HepG2 (cell line): ENCODE results near the gene AP2A2. TPM values are rescaled to one million over a fixed set of nuclear protein-coding genes. Genes with fewer than 3 reads are reported as not detected.
A peak's percentile ranks its signal among the peaks of the same experiment; 100 is the strongest.

Source experiments
- ATAC-seq: fragments of 200-7000 bp; cut with Tn5 transposase; 3 replicates; pipeline ENCODE4 v1.9.1; 2020; ENCODE audit warnings: mild to moderate bottlenecking, moderate library complexity
- BruUV-seq: library from RNA; stranded (reverse); fragments of 400-500 nt; replicated peaks from 2 replicates; lab custom pipeline; 2021; lab: Mats Ljungman, UMichigan
- CTCF ChIA-PET: fragments of 300-600 bp; formaldehyde crosslinking; extraction: SDS; loops from one replicate; lab custom pipeline; 2021; ENCODE audit warnings: low total read pairs, inconsistent platforms, low intra/inter-chr PET ratio; lab: Yijun Ruan, JAX
- POLR2A ChIA-PET: fragments of 350-600 bp; sonication (Branson Sonifier 250); formaldehyde crosslinking; loops from one replicate; lab custom pipeline; 2020; ENCODE audit warnings: antibody characterized with exemption, inconsistent platforms; lab: Yijun Ruan, JAX
- DNase-seq: peaks from one replicate; pipeline ENCODE4 v3.0.0-alpha.2; 2015; ENCODE audit warnings: low spot score
- FAIRE-seq: peaks from 3 replicates; lab custom pipeline; 2011; peaks lifted over from hg19 to GRCh38; lab: Jason Lieb, UNC
- H2AFZ ChIP-seq: one replicate; pipeline ENCODE4 v1.6.1; 2011; ENCODE audit warnings: low read length, inconsistent platforms
- H3K27ac ChIP-seq: fragments of 300-600 bp; 3 replicates; pipeline ENCODE4 v1.8.0; 2011; ENCODE audit warnings: mixed run types, mild to moderate bottlenecking, mixed read lengths, low read length, inconsistent platforms; ENCODE audit not compliant: insufficient read depth; ENCODE audit errors: extremely low read length
- H3K27me3 ChIP-seq, 2 experiments: fragments of 200-600 bp in 1 of 2; 2 replicates in 1 of 2; 3 replicates in 1 of 2; pipeline versions ENCODE4 v1.6.0 to v1.8.0; 2011; ENCODE audit warnings: low read length in 2 of 2, mild to moderate bottlenecking in 2 of 2, moderate library complexity in 2 of 2, inconsistent platforms in 1 of 2; ENCODE audit not compliant: insufficient read depth in 2 of 2, control insufficient read depth in 1 of 2
- H3K36me3 ChIP-seq, 2 experiments: fragments of 200-600 bp in 1 of 2; replicated peaks in 1 of 2; 2 replicates in 1 of 2; 3 replicates in 1 of 2; pipeline versions ENCODE4 v1.5.1 to v1.8.0; 2011; ENCODE audit warnings: low read length in 2 of 2, inconsistent platforms in 1 of 2; ENCODE audit not compliant: insufficient read depth in 2 of 2, control insufficient read depth in 1 of 2
- H3K4me1 ChIP-seq: 2 replicates; pipeline ENCODE4 v1.5.1; 2012; ENCODE audit warnings: low read length, inconsistent platforms; ENCODE audit not compliant: insufficient read depth
- H3K4me2 ChIP-seq: 2 replicates; pipeline ENCODE4 v1.6.0; 2011; ENCODE audit warnings: low read depth, low read length, inconsistent platforms
- H3K4me3 ChIP-seq, 3 experiments: fragments of 200-600 bp in 1 of 3; sonication (generic), shearing (Covaris generic) in 1 of 3; replicated peaks in 1 of 3; 2 replicates each; pipeline ENCODE4 v1.5.1; 2011 to 2016; ENCODE audit warnings: low read length in 3 of 3, inconsistent platforms in 2 of 3, low read depth in 2 of 3, mild to moderate bottlenecking in 2 of 3, control low read depth in 1 of 3, mixed read lengths in 1 of 3; ENCODE audit not compliant: insufficient read depth in 1 of 3
- H3K79me2 ChIP-seq: one replicate; pipeline ENCODE4 v1.6.1; 2011; ENCODE audit warnings: low read length, inconsistent platforms; ENCODE audit not compliant: insufficient read depth
- H3K9ac ChIP-seq: 2 replicates; pipeline ENCODE4 v1.6.0; 2011; ENCODE audit warnings: mild to moderate bottlenecking, low read depth, low read length, inconsistent platforms; ENCODE audit not compliant: insufficient read depth
- H3K9me3 ChIP-seq: 2 replicates; pipeline ENCODE4 v1.5.1; 2012; ENCODE audit warnings: mild to moderate bottlenecking, low read length
- H4K20me1 ChIP-seq: 2 replicates; pipeline ENCODE4 v1.6.0; 2011; ENCODE audit warnings: inconsistent platforms, mild to moderate bottlenecking, low read length, moderate library complexity; ENCODE audit not compliant: insufficient read depth
- AGO2 ChIP-seq: fragments of 200-400 bp; formaldehyde crosslinking; optimal IDR thresholded peaks from 2 replicates; pipeline ENCODE3; 2017; ENCODE audit warnings: mild to moderate bottlenecking, low read depth, low read length, moderate library complexity
- BCL6 ChIP-seq: IDR thresholded peaks from 2 replicates; pipeline ENCODE4 v1.6.1; 2016; ENCODE audit warnings: missing genetic modification reagents, missing compliant biosample characterization
- SOX6 ChIP-seq, 2 experiments: fragments of 450-650 bp in 1 of 2; sonication (generic) in 1 of 2; formaldehyde crosslinking in 1 of 2; IDR thresholded peaks; 2 replicates each; pipeline versions ENCODE4 v1.4.0 to v1.6.1; 2017 to 2020; ENCODE audit warnings: antibody characterized with exemption in 1 of 2, mild to moderate bottlenecking in 1 of 2, missing genetic modification reagents in 1 of 2
- ZSCAN21 ChIP-seq: sonication (generic); formaldehyde crosslinking; IDR thresholded peaks from 2 replicates; pipeline ENCODE4 v1.8.0; 2022; ENCODE audit warnings: mild to moderate bottlenecking, missing genetic modification reagents, moderate library complexity, borderline replicate concordance
- WGBS: methylation state at CpG from one replicate; pipeline ENCODE4 v1.1.6; 2017; ENCODE audit warnings: low lambda C conversion rate; 5-methylcytosine and 5-hydroxymethylcytosine counted together
- in situ Hi-C: cut with HindIII; loops from 2 replicates; pipeline ENCODE4 v1.10.0; 2017; ENCODE audit warnings: low pct_unique_long_range_greater_than_20kb; ENCODE audit not compliant: extremely low pct_ligation_motif_present
- intact Hi-C: fragments of 100-400 bp; cut with micrococcal nuclease; formaldehyde crosslinking; loops from one replicate; pipeline ENCODE4 v1.10.0; 2022; ENCODE audit not compliant: unreplicated experiment
- polyA plus RNA-seq, 8 experiments: library from polyadenylated mRNA; depleted of rRNA in 3 of 8; stranded (reverse) in 7 of 8; unstranded in 1 of 8; fragments of >200 nt; fragmentation: Illumina TruSeq in 4 of 8; extraction: Trizol in 4 of 8; gene quantifications; 2 replicates each; pipeline versions ENCODE4 v1.2.1 to v1.2.3, GENCODE V29; 2011 to 2016; ENCODE audit warnings: low read depth in 4 of 8, missing spikeins in 1 of 8, mixed read lengths in 1 of 8; ENCODE audit not compliant: insufficient read depth in 1 of 8
- total RNA-seq, 5 experiments: library from RNA; depleted of rRNA; stranded (reverse); fragments of >200 nt; fragmentation: Illumina TruSeq; extraction: Trizol; gene quantifications; 2 replicates each; pipeline ENCODE4 v1.2.3, GENCODE V29; 2016; ENCODE audit warnings: low read depth in 1 of 5

AP2A2 gene
- total and polyA plus RNA-seq, 2 of the 13 experiments (the other 11 are each of a cell fraction or from before 2014, with no cell fraction given): 25.7 to 75.7 TPM

DNA sequence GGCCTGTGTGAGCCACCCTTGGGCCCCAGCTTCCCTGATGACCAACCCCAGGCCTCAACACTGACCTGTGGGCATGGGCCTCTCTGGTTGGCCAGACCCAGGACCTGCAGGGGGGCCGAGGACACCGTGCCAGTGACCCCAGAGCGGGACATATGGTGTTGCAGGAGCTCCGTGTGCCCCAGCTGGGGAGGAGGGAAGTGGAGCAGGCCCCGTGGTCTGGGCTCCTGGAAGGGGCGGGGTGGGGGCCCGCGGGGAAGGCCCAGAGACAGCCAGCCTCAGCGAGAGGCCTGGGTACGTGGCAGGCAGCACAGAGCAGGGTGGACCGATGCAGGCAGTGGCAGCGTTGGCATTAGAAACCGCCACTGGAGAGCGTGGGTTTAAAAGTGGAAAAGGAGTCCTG lies 88.6 kb downstream of the AP2A2 start:
- POLR2A ChIA-PET: no interaction called here
- no peak for DNase-seq
- CTCF ChIA-PET: no interaction called here

GRCh38 chr11:1015064-1015463 lies 89.4 kb downstream of the AP2A2 start:
- no peak overlapping the region for H3K9ac ChIP-seq
- DNase-seq (no peak), ATAC-seq (no peak), FAIRE-seq (no peak)
- H4K20me1 ChIP-seq: no peaks in the 10 kb centered on the region
- peaks cover 11 to 16% of the 10 kb centered on the region in 2 experiments; a peak in 4 of 5 replicates for H3K36me3 ChIP-seq
- ChIA-PET CTCF (no interaction called here), POLR2A (no interaction called here)
- intact Hi-C loops: no loop called here
- in situ Hi-C loops: no loop called here
- no peaks in the 10 kb centered on the region for H3K79me2 ChIP-seq
- no peaks in the 10 kb centered on the region for H3K9me3 ChIP-seq
- no peak overlapping the region for H3K4me2 ChIP-seq
- H3K4me3 ChIP-seq: no peak overlapping the region
- no TSS peak for BruUV-seq
- no peak overlapping the region for H2AFZ ChIP-seq
- WGBS: 87% methylated on average over 7 of the region's 7 CpGs
- H3K27ac ChIP-seq: no peak overlapping the region
- no peaks in the 10 kb centered on the region for H3K4me1 ChIP-seq
- H3K27me3 ChIP-seq: no peaks in the 10 kb centered on the region; a peak in 1 of 5 replicates
- TF ChIP-seq ZSCAN21 (CRISPR knock-in tag) (no peak), BCL6 (CRISPR knock-in tag) (no peak)

More for the DNA sequence above, 88.6 kb downstream of the AP2A2 start:
- H3K4me1 ChIP-seq: no peaks in the 10 kb centered on the region
- H3K79me2 ChIP-seq: no peaks in the 10 kb centered on the region
- intact Hi-C loops (no loop called here), in situ Hi-C loops (no loop called here)
- BruUV-seq: no TSS peak
- TF ChIP-seq AGO2 (peak; percentile 23), SOX6 (IDR thresholded peaks at IDR 0.05) (no peak), SOX6 (CRISPR knock-in tag; IDR thresholded peaks at IDR 0.05) (no peak)
- H3K27ac ChIP-seq: no peak overlapping the region
- H3K4me2 ChIP-seq: no peak overlapping the region
- FAIRE-seq: no peak
- H3K9me3 ChIP-seq: no peaks in the 10 kb centered on the region
- H4K20me1 ChIP-seq: no peaks in the 10 kb centered on the region
- WGBS: 100% methylated on average over 5 of the region's 14 CpGs
- no peak overlapping the region for H3K4me3 ChIP-seq
- no peak overlapping the region for H3K9ac ChIP-seq
- H3K27me3 ChIP-seq: no peaks in the 10 kb centered on the region; a peak in 1 of 5 replicates
- H3K36me3 ChIP-seq: peaks cover 16 to 24% of the 10 kb centered on the region in 2 experiments; a peak in 4 of 5 replicates
- no peak for ATAC-seq
- no peak overlapping the region for H2AFZ ChIP-seq
